ENCODE measurements around the gene TMEM244. TPM values are rescaled to one million over a fixed set of nuclear protein-coding genes. Genes with fewer than 3 reads are reported as not detected.
A peak's percentile ranks its signal among the peaks of the same experiment; 100 is the strongest.

Gene TMEM244
- total and polyA plus RNA-seq, 2 of the 4 experiments (the other 2 are of a cell fraction) = 0.21 to 0.36 TPM

- POLR2A ChIA-PET (ENCODE audit: unreplicated experiment) = no interaction called here
- Histone ChIP-seq H2AK5ac (ENCODE audit: low read depth, low read length) (no peak overlapping the region), H2AK9ac (replicated peaks; ENCODE audit: low read depth, low read length, poor library complexity) (no peak overlapping the region), H3K23ac (ENCODE audit: low read depth, low read length) (no peak overlapping the region), H2BK20ac (ENCODE audit: low read depth, low read length) (no peak overlapping the region), H4K8ac (ENCODE audit: low read depth in 2 of 2, low read length in 2 of 2) (no peak overlapping the region), H4K5ac (ENCODE audit: low read depth, low read length) (no peak overlapping the region), H3K4me1 (ENCODE audit: control insufficient read depth, insufficient read depth, low read length) (peaks cover 3% of the 10 kb centered on the region), H2AFZ (replicated peaks; ENCODE audit: low read length, poor library complexity) (no peak overlapping the region), H3K4ac (ENCODE audit: low read depth, low read length) (no peak overlapping the region), H2BK120ac (ENCODE audit: low read depth, low read length) (no peak overlapping the region), H3K36me3 (ENCODE audit: control insufficient read depth, insufficient read depth, low read length) (no peaks in the 10 kb centered on the region), H3K9me1 (ENCODE audit: insufficient read depth, low read length) (peaks cover 7% of the 10 kb centered on the region), H4K20me1 (ENCODE audit: insufficient read depth, low read length) (no peaks in the 10 kb centered on the region), H3K27me3 (ENCODE audit: control insufficient read depth, insufficient read depth, low read length) (no peaks in the 10 kb centered on the region), H3K56ac (ENCODE audit: extremely low read depth, insufficient read depth, low read length) (no peak overlapping the region), H3K18ac (ENCODE audit: low read depth, low read length) (no peak overlapping the region), H3K9ac (ENCODE audit: low read depth, low read length) (no peak overlapping the region), H3K27ac (ENCODE audit: insufficient read depth, low read length) (no peak overlapping the region), H3K4me3 (ENCODE audit: insufficient read depth, low read depth, low read length) (no peak overlapping the region), H3K14ac (replicated peaks; ENCODE audit: low read depth, low read length) (no peak overlapping the region), H3K9me3 (ENCODE audit: control insufficient read depth, insufficient read depth, low read length) (no peaks in the 10 kb centered on the region), H3K4me2 (ENCODE audit: low read depth, low read length) (no peak overlapping the region), H3K79me1 (ENCODE audit: low read depth in 1 of 2, low read length in 2 of 2) (no peaks in the 10 kb centered on the region), H4K91ac (ENCODE audit: insufficient read depth, low read depth, low read length) (no peak overlapping the region), H2BK5ac (ENCODE audit: low read depth, low read length, poor library complexity, severe bottlenecking) (no peak overlapping the region), H2BK15ac (ENCODE audit: low read depth, low read length) (no peak overlapping the region)
- in situ Hi-C loops (cut with MboI; ENCODE audit: low sequenced_read_pairs) = no loop called here
- DNase-seq (peak; percentile 51), ATAC-seq (ENCODE audit: low read depth) (no peak)
- no TSS peak for BruUV-seq (replicated peaks)
- dilution Hi-C loops (cut with HindIII; ENCODE audit: low sequenced_read_pairs, unreplicated experiment) = no loop called here
- CTCF ChIA-PET = interaction anchor here (1.0 to 1.5 kb wide), 2 partner anchors 58 to 127 kb away, joined by 3 to 4 read pairs; no protein-coding TSS in a partner anchor
- intact Hi-C loops (cut with micrococcal nuclease) = loop anchor here (1.0 to 10.0 kb wide), 3 partner anchors 87 to 299 kb away; no protein-coding TSS in a partner anchor
- TF ChIP-seq SMC3 (IDR thresholded peaks at IDR 0.05; ENCODE audit: low read depth, low read length) (peak; percentile 46), CTCF (conservative IDR thresholded peaks at IDR 0.05; ENCODE audit: low read depth, low read length) (peak; percentile 51), RAD21 (IDR thresholded peaks at IDR 0.05; ENCODE audit: low read length) (peak; percentile 51), MXI1 (IDR thresholded peaks at IDR 0.05; ENCODE audit: borderline replicate concordance, low read depth, low read length) (no peak), NFE2L2 (IDR thresholded peaks at IDR 0.05; ENCODE audit: low read depth, low read length) (no peak)
Observed at GRCh38 chr6:129893640-129894039, 32.5 kb upstream of the TMEM244 start.

All from IMR-90 (cell line).